Activated naive CD4-positive, alpha-beta T cell treated with anti-CD3 and anti-CD28 coated beads, Interleukin-2, amount 50 U/mL, for 72 hours (primary cell): ENCODE data around the gene SLC22A15. TPM values are rescaled to one million over a fixed set of nuclear protein-coding genes. Genes with fewer than 3 reads are reported as not detected.
"Not testable (repeated sequence)": the region's sequence is repeated elsewhere in the genome, so short reads cannot be mapped to it uniquely, and the experiment has no call there.

ENCODE experiments used
- ATAC-seq, 2 donors: fragments of 150-1000 bp; cut with Tn5 transposase; 2 replicates each; pipeline ENCODE4 v1.10.0; 2021; ENCODE audit warnings: mild to moderate bottlenecking in 2 of 2, moderate library complexity in 2 of 2
- DNase-seq, 2 donors: peaks; one replicate each; pipeline ENCODE4 v3.0.0; 2021 to 2022; ENCODE audit warnings: low spot score in 2 of 2
- H3K27ac Mint-ChIP-seq, 2 donors: one replicate each; pipeline ENCODE4 v1.8.0; 2022; ENCODE audit warnings: mild to moderate bottlenecking in 2 of 2, mixed read lengths in 2 of 2
- H3K36me3 Mint-ChIP-seq, 2 donors: one replicate each; pipeline ENCODE4 v1.8.0; 2022; ENCODE audit warnings: mixed read lengths in 2 of 2
- H3K9me3 Mint-ChIP-seq, 2 donors: one replicate each; pipeline ENCODE4 v1.8.0; 2022; ENCODE audit warnings: mixed read lengths in 2 of 2
- total RNA-seq, 2 donors: library from RNA; stranded (reverse); gene quantifications; one replicate each; pipeline ENCODE4 v1.2.3, GENCODE V29; 2022

SLC22A15 gene
- total RNA-seq, 2 donors from 2014 or later: 0.16 to 0.25 TPM

DNA sequence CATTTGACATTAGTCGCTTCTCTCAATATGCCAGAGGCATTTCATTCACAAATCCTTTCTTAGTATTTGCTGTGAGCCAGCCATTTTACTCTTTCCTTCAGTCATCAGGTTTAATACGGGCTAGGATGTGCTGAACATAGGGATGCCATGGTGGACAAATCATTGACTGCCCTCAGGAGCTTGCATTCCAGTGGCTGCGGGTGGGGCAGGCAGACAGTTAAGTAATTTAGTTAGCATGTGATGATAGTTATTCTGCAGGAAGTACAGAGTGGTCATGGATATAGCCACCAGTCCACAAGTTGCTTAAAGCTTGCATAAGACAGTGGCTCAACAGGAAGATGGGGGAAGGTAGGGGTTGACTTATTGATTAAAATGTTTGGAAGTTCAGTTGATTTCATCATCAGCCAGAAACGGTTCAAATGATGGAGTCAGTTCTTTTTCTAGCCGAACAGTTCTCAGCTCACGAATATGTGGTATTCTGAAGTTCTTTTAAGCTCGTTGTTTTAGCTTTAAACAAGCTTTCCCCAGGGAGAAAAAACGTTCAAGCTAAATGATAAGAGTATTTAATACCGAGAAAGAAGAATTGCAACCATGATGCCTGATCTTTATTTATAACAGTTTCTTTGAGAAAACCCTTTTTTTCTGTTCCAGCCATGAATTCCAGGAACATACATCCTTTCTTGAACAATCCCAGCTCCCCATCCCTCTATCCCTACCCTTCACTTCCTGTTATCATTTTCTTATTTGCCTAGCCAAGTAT, 1.4 kb downstream of the SLC22A15 start:
- ATAC-seq (no peak), DNase-seq (no peak)
- no peak overlapping the region for H3K27ac Mint-ChIP-seq
- no peaks in the 10 kb centered on the region for H3K9me3 Mint-ChIP-seq
- peaks cover 0 to 11% of the 10 kb centered on the region in 2 donors for H3K36me3 Mint-ChIP-seq

DNA sequence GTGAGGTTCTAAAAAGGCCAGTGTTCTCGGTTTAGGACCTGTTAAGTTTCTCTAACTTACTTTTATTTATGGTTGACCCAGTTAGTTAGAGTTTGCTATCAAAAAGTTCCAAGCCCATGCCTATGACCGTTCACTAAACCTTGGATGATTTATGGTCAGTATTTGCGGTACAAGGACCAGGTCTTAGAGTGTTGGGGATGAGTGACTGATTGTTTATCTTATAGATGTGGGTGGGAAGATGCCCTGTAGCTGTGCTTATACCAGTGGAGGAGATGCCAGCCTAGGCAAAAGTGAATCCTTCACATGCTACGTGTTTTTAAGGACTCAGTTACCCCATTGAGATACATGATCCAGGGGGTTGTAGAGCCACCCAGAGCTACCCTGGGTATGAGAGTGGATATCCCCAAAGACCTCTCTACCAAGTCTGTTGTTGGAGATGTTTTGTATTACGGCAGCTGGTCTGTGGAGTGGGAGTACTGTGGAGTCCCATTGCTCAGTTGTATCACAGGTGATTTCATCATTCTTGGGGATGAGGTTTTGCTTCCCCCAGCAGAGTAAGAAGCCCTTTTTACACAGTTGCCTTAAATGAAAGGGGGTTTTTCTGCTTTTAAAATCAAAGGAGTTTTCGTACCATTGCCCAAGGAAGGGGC, 2.1 kb downstream of the SLC22A15 start:
- Mint-ChIP-seq H3K27ac (no peak overlapping the region), H3K9me3 (no peaks in the 10 kb centered on the region), H3K36me3 (peaks cover 0 to 11% of the 10 kb centered on the region in 2 donors)
- ATAC-seq (no peak), DNase-seq (no peak)

DNA sequence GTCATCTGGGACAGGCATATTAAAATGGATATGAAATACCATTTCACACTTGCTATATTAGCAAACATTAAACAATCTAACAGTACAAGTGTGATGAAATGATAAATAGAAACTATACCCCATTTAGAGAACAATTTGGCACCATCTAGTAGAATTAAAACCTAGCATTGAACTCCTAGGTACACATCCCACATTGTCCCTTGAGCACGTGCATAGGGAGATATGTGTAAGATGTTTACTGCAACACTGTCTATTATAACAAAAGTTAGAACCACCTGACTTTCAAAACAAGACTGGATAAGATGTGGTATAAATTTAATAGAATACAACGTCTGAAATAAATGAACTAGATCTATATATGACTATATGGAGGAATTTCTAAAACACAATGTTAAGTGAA, 3.8 kb downstream of the SLC22A15 start:
- ATAC-seq: no peak
- Mint-ChIP-seq H3K9me3 (no peaks in the 10 kb centered on the region), H3K36me3 (peaks cover 0 to 11% of the 10 kb centered on the region in 2 donors), H3K27ac (no peak overlapping the region)
- DNase-seq: no peak

DNA sequence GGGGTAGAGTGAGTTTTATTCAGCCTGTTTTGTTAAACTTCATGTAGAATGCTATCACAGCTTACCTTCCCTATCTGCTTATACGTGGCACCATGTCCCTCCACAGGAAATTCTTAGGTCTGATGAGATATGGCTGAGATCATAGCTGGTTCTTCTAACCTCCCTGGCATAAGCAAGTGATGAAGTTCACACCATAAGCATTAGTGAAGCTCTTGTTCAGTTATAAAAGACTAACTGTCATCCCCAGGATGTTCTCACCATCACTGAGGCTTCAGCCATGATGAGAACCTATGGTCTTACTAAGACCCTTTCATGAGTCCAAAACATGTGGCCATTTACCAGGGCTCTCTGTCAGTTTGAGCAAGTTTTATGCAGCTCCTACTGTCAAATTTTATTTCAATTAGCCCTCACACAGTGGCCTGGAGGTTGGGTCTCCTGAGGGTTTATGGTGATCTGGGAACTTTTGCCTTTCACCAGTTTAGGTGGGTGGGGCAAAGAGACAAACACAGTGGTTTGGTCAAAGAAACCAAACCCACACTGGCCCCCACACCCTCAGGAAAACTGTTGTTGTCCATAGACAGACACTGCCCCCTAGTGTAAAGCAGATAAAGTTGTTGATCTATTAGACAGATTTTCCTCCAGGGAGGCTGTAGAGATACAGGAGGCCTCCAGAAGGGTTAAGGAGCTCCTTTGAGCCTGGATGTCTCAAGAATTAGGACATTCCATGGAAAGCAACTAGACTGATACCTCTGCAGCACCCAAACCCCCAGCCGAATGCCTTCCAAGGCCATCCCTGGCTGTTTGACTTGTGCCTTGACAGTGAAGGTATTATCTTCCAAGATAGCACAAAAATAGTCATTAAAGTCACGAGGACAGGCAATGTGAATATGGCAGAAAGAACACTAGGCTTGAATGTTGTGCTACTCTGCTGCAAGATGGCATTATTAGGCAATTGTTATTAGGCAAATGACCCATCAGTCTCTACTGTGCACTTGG, 5.0 kb downstream of the SLC22A15 start:
- ATAC-seq: peak in 1 of 2 donors; percentile 29
- Mint-ChIP-seq H3K9me3 (no peaks in the 10 kb centered on the region), H3K36me3 (peaks cover 0 to 7% of the 10 kb centered on the region in 2 donors), H3K27ac (no peak overlapping the region)
- DNase-seq: no peak

DNA sequence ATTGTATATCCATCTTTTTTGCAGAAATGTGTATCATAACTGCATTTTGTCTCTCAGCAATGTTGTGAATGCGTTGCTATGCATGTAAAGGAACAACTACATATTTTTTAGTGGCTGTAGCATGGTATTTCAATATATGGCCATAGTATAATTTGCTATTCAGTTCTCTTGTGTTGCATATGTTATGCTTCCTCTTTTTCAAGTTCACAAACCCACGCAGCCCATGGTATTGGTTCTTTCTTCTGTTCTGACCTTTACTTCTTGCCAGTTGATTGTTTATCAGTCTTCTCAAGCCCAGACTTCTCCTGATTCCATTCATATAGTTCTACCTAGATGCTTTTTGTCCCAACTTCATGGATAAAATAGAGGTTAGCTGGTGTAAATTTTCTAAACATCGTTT, 6.1 kb downstream of the SLC22A15 start:
- ATAC-seq: no peak
- H3K9me3 Mint-ChIP-seq: no peaks in the 10 kb centered on the region
- H3K27ac Mint-ChIP-seq: no peak overlapping the region
- H3K36me3 Mint-ChIP-seq: peaks cover 0 to 2% of the 10 kb centered on the region in 2 donors
- DNase-seq: no peak

DNA sequence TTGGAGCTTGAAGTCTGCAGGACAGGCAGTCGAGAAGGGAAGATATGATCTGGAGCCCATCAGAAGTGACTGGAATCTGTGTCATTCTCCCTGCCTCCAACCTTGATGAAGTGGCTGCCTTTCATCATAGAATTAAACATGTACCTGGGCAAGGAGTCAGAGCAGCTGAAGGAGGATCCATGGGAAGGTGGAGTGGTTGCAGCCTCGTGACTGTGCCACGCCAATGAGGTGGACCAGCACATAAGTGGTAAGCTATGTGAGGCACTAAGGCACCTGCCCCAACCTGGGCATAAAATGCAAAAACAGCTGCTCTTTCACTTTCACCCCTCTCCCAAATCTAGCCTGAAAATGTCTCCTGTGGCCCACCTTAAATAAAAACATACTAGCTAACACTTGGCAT, 7.3 kb downstream of the SLC22A15 start:
- Mint-ChIP-seq H3K9me3 (no peaks in the 10 kb centered on the region), H3K36me3 (no peaks in the 10 kb centered on the region), H3K27ac (no peak overlapping the region)
- DNase-seq (no peak), ATAC-seq (no peak)

DNA sequence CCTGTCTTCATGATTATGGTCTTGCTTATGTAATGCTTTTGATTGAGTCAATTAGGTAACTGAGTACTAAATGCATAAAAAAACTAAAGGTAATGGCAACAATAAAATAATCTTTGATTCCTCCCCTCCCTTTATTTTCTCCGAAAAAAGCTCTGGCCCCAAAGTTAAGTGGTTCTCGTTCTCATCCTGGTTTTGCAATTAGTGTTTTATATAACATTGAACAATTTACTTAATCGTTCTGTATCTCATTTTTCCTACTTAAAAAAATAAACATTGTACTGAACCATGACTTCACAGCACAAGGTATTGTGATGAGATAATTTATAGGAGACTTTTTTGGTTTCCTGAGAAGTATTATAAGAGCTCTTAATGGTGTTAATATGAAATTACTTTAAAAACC, 11.3 kb downstream of the SLC22A15 start:
- DNase-seq (no peak), ATAC-seq (no peak)
- Mint-ChIP-seq H3K36me3 (no peaks in the 10 kb centered on the region), H3K27ac (no peak overlapping the region), H3K9me3 (no peaks in the 10 kb centered on the region)

DNA sequence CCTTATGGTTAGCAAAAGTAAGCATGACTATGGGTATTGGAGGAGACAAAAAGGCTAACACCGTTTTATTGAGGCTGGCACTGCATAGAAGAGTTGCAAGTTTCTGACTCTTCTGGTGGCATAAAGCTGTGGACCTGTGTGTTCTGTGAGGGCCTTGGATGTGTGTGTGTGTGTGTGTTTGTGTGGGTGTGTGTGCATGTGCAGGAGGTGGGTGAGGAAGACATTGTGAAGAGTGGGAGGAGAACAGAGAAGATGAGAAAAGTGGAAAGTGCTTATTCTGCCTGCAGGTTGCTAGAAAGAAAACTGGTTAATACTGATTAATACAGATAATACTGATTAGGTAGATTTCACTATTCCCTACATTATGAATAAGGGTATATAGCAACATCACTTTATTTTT, 12.6 kb downstream of the SLC22A15 start:
- DNase-seq: no peak
- H3K36me3 Mint-ChIP-seq: no peaks in the 10 kb centered on the region

DNA sequence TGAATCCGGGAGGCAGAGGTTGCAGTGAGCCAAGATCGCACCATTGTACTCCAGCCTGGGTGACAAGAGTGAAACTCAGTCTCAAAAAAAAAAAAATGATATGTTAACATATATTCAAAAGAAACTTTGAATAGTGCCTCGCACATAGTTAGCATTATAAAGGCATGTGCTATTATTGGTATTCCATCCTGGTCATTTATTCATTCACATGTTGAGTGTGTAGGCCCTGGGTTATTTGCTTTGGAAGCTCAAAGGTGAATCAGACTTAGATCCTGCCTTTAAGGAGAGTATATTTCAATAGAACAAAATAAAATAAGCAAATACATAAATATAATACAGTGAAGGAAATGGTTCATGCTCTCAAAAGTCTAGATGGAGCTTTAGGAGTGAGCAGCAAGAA, 13.4 kb downstream of the SLC22A15 start:
- ATAC-seq: no peak
- Mint-ChIP-seq H3K36me3 (no peaks in the 10 kb centered on the region), H3K9me3 (no peaks in the 10 kb centered on the region), H3K27ac (no peak overlapping the region)
- no peak for DNase-seq

More for the DNA sequence above, 12.6 kb downstream of the SLC22A15 start:
- Mint-ChIP-seq H3K27ac (no peak overlapping the region), H3K9me3 (no peaks in the 10 kb centered on the region)
- ATAC-seq: no peak

DNA sequence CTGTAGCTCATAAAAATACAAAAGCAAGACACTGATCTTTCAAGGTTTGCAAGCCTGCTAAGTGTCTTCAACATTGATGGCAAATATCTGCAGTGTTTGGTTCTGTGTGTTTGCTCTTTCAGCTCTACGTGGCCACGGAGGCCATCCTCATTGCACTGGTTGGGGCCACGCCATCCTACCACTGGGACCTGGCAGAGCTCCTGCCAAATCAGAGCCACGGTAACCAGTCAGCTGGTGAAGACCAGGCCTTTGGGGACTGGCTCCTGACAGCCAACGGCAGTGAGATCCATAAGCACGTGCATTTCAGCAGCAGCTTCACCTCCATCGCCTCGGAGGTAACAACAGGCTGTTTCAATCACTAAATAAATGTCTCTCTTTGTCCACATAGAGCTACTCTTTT, 15.6 kb downstream of the SLC22A15 start:
- no peak for DNase-seq
- Mint-ChIP-seq H3K36me3 (no peaks in the 10 kb centered on the region), H3K27ac (no peak overlapping the region), H3K9me3 (no peaks in the 10 kb centered on the region)
- no peak for ATAC-seq

DNA sequence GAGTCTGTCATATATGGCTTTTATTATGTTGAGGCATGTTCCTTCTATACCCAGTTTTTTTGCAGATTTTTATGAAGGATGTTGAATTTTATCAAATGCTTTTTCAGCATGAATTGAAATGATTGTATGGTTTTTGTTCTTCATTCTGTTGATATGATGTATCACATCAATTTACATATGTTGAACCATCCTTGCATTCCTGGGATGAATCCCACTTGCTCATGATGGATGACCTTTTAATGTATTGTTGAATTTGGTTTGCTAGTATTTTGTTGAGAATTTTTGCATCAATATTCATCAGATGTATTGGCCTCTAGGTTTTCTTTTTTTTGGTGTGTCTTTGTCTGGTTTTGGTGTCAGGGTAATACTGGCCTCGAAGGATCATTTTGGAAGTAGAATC, 21.6 kb downstream of the SLC22A15 start:
- Mint-ChIP-seq H3K36me3 (peaks cover 17 to 29% of the 10 kb centered on the region in 2 donors), H3K9me3 (peaks cover 19 to 24% of the 10 kb centered on the region in 2 donors)
- ATAC-seq, DNase-seq, H3K27ac Mint-ChIP-seq: not testable (repeated sequence)

DNA sequence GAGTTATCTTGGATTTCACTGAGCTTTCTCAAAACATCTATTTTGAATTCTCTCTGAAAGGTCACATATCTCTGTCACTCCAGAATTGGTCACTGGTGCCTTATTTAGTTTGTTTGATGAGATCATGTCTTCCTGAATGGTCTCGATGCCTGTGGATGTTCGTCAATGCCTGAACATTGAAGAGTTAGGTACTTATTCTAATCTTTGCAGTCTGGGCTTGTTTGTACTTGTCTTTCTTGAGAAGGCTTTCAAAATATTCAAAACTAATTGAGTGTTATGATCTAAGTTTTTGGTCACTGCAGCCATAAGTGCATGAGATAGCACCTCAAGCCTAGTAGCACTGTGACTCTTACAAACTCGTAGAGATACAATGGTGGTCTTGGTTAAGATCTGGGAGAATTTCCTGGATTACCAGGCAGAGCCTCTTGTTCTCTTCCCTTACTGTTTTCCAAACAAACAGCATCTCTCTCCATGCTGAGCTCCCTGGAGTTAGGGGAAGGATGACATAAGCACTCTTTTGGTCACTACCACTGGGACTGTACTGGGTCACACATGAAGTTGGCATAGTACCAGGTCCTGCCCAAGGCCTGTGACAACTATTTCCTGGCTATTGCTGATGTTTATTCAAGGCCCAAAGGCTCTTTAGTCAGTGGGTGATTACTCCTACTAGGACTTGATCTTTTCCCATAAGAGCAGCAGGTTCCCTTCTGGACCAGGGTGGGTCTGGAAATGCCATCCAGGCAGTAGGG, 25.6 kb downstream of the SLC22A15 start:
- Mint-ChIP-seq H3K36me3 (peaks cover 23 to 29% of the 10 kb centered on the region in 2 donors), H3K9me3 (peaks cover 23 to 27% of the 10 kb centered on the region in 2 donors), H3K27ac (no peak overlapping the region)
- ATAC-seq (no peak), DNase-seq (no peak)

DNA sequence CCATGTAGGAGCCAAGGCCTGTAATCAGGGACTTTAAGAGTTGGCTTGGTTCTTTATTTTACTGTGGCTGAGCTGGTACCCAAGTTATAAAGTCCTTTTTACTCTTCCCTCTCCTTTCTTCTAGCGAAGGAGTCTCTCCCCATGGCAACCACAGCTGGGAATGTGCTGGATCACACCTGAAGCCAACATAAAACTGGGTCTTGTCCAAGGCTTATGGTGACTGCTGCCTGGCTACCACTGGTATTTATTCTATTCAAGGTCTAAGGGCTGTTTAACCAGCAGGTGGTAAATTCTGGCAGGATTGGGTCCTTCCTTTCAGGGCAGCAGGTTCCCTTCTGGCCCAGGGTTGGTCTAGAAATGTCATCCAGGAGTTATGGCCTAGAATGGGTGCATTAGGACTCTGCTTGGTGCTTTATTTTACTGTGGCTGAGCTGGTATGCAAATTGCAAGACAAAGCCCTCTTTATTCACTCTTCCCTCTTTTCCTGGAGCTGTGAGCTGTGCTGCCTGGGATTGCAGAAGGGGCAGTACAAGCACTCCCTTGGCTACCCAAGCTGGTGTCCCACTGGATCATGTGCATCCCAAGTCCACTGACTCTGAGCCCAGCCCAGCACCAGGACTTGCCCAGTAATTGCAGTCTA, 26.6 kb downstream of the SLC22A15 start:
- peaks cover 18 to 24% of the 10 kb centered on the region in 2 donors for H3K36me3 Mint-ChIP-seq
- peaks cover 19 to 24% of the 10 kb centered on the region in 2 donors for H3K9me3 Mint-ChIP-seq
- H3K27ac Mint-ChIP-seq: no peak overlapping the region
- no peak for DNase-seq
- ATAC-seq: no peak

DNA sequence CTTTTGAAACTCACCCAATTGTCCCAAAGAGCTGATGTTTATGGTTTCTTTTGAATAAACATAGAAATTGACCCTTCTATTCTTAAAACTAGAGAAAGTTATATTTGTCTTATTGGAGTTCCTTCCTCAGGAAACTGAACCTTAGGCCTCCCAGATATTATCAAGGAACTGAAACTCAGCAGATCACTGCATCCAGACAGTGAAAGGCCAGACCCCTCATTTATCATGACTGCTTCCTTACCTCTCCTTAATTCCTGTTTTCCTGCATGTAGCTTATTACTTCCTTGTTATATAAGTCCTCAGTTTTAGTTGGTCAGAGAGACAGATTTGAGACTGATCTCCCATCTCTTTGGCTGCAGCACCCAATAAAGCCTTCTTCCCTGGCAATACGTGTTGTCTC, 27.5 kb downstream of the SLC22A15 start:
- no peak for ATAC-seq
- Mint-ChIP-seq H3K27ac (no peak overlapping the region), H3K9me3 (peaks cover 12 to 16% of the 10 kb centered on the region in 2 donors), H3K36me3 (peaks cover 9 to 15% of the 10 kb centered on the region in 2 donors)
- DNase-seq: no peak

DNA sequence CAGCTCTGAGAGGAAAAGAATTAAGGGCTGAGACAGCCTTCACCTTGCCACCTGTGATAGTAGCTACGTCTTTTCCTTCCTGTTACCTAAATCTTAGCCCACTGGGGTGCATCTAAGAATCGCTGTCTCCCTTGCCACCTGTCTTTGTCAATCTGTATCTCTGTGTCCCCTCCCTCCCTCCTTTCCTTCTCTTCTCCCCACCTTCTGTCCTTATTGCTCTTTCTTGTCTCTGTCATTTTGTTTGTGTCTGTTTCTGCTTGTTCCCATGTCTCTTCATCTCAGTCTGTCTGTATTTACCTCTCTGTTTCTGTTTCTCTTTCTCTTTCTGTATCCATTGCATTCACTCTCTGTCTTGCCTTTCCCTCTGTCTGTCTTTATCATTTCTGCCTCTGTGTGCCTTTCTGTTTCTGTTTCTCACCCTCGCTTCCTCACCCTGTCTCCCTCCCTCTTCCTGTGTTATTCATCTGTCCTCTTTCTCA, 30.2 kb downstream of the SLC22A15 start:
- peaks cover 3 to 7% of the 10 kb centered on the region in 2 donors for H3K36me3 Mint-ChIP-seq
- ATAC-seq (peak; percentile 86 to 91), DNase-seq (no peak)
- H3K9me3 Mint-ChIP-seq: peaks cover 4 to 6% of the 10 kb centered on the region in 2 donors
- H3K27ac Mint-ChIP-seq: peak overlapping the region; percentile 51 to 94
